Gastroesophageal sphincter (tissue), 3 donors: ENCODE results near the gene RAI1.

Experiments
- EP300 ChIP-seq: sonication (generic); formaldehyde crosslinking; IDR thresholded peaks from one replicate; pipeline ENCODE4 v1.6.1; 2017; ENCODE audit warnings: antibody characterized with exemption, mild to moderate bottlenecking
- POLR2A ChIP-seq, 2 donors: fragments of 450-650 bp; IDR thresholded peaks; one replicate each; pipeline ENCODE4 v1.6.1; 2017; ENCODE audit warnings: antibody characterized with exemption in 2 of 2, mild to moderate bottlenecking in 2 of 2, moderate library complexity in 1 of 2
- POLR2AphosphoS5 ChIP-seq: sonication (generic); formaldehyde crosslinking; IDR thresholded peaks from one replicate; pipeline ENCODE4 v1.6.1; 2017; ENCODE audit warnings: antibody characterized with exemption
- TF ChIP-seq, protein P1 (sequence below), 4 experiments: fragments of 200-600 bp in 2 of 4; fragments of 450-650 bp in 2 of 4; sonication (generic) in 1 of 4; IDR thresholded peaks; one replicate each; pipeline ENCODE4 v1.5.1; 2017 to 2019; ENCODE audit warnings: antibody characterized with exemption in 4 of 4, mild to moderate bottlenecking in 2 of 4, moderate library complexity in 2 of 4

DNA sequence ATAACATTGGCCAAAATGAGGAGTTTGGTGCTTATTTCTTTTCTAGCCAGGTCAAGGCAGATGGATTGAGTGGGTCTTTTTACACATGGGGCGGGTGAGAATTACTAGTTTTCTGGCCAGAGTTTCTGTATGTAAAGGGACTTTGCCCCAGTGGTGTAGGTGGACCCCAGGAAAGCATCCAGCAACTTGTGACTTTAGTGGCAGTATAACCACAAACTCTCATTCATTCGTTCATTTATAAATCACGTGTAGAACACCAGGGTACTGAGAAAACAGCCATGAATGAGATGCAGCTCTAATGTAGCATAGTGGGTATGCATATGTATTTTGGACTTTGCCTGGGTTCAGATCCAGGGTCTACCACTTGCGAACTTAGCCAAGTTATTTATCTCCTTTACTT is 8.1 kb downstream of the RAI1 start:
- TF ChIP-seq, protein P1, sequence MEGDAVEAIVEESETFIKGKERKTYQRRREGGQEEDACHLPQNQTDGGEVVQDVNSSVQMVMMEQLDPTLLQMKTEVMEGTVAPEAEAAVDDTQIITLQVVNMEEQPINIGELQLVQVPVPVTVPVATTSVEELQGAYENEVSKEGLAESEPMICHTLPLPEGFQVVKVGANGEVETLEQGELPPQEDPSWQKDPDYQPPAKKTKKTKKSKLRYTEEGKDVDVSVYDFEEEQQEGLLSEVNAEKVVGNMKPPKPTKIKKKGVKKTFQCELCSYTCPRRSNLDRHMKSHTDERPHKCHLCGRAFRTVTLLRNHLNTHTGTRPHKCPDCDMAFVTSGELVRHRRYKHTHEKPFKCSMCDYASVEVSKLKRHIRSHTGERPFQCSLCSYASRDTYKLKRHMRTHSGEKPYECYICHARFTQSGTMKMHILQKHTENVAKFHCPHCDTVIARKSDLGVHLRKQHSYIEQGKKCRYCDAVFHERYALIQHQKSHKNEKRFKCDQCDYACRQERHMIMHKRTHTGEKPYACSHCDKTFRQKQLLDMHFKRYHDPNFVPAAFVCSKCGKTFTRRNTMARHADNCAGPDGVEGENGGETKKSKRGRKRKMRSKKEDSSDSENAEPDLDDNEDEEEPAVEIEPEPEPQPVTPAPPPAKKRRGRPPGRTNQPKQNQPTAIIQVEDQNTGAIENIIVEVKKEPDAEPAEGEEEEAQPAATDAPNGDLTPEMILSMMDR (IDR thresholded peaks at IDR 0.05) = no peak
- TF ChIP-seq POLR2A (IDR thresholded peaks at IDR 0.05) (no peak), EP300 (no peak), POLR2AphosphoS5 (no peak)
